ENCODE data around the gene AP2B1.

The AP2B1 gene

GRCh38 chr17:35731917-35732805 is 145.0 kb downstream of the AP2B1 start:
- no peak for DNase-seq

GRCh38 chr17:35732806-35733136 is 145.6 kb downstream of the AP2B1 start:
- DNase-seq = no peak

- DNase-seq = no peak
Observed at GRCh38 chr17:35733366-35733765, 146.2 kb downstream of the AP2B1 start.

GRCh38 chr17:35734396-35734795 is 147.3 kb downstream of the AP2B1 start:
- DNase-seq = no peak

GRCh38 chr17:35735036-35735805 is 148.1 kb downstream of the AP2B1 start:
- DNase-seq = no peak

GRCh38 chr17:35736236-35736635 is 149.1 kb downstream of the AP2B1 start:
- DNase-seq = no peak

GRCh38 chr17:35738519-35739133 is 151.5 kb downstream of the AP2B1 start:
- no peak for DNase-seq

GRCh38 chr17:35740216-35740615 is 153.1 kb downstream of the AP2B1 start:
- DNase-seq = no peak

GRCh38 chr17:35740997-35741931 is 154.1 kb downstream of the AP2B1 start:
- no peak for DNase-seq

- no peak for DNase-seq
Observed at GRCh38 chr17:35742496-35742895, 155.4 kb downstream of the AP2B1 start.

GRCh38 chr17:35742896-35743477 is 155.9 kb downstream of the AP2B1 start:
- no peak for DNase-seq

- DNase-seq = no peak
Observed at GRCh38 chr17:35743626-35744328, 156.7 kb downstream of the AP2B1 start.

GRCh38 chr17:35744830-35745229 is 157.7 kb downstream of the AP2B1 start:
- DNase-seq = no peak

- DNase-seq = no peak
Observed at GRCh38 chr17:35745246-35745645, 158.1 kb downstream of the AP2B1 start.

GRCh38 chr17:35745749-35746320 is 158.7 kb downstream of the AP2B1 start:
- no peak for DNase-seq

GRCh38 chr17:35747540-35748017 is 160.5 kb downstream of the AP2B1 start:
- peak; percentile 23 for DNase-seq

- no peak for DNase-seq
Observed at GRCh38 chr17:35748341-35748841, 161.3 kb downstream of the AP2B1 start.

- no peak for DNase-seq
Observed at GRCh38 chr17:35748979-35749378, 161.9 kb downstream of the AP2B1 start.

GRCh38 chr17:35749560-35750412 is 162.7 kb downstream of the AP2B1 start:
- no peak for DNase-seq

All from NCI-H1436 treated with DMSO at 0.1 percent for 48 hours (cell line).